ENCODE measurements around the gene CC2D2A. TPM values are rescaled to one million over a fixed set of nuclear protein-coding genes. Genes with fewer than 3 reads are reported as not detected.

CC2D2A gene
- total and polyA plus RNA-seq, 2 of the 13 experiments (the other 11 are each of a cell fraction or from before 2014, with no cell fraction given) = 4.2 to 7.2 TPM

GRCh38 chr4:15476396-15476795 lies 6.7 kb downstream of the CC2D2A start:
- intact Hi-C loops (cut with micrococcal nuclease; ENCODE audit: unreplicated experiment) = loop anchor here (10.0 kb wide), 1 partner anchor 788 kb away; no protein-coding TSS in a partner anchor
- H3K9me3 ChIP-seq (ENCODE audit: low read length) = no peaks in the 10 kb centered on the region
- ATAC-seq (no peak), DNase-seq (ENCODE audit: low spot score) (no peak), FAIRE-seq (no peak)
- no peak overlapping the region for H3K9ac ChIP-seq (ENCODE audit: insufficient read depth, low read depth, low read length)
- no peaks in the 10 kb centered on the region for H3K79me2 ChIP-seq (ENCODE audit: insufficient read depth, low read length)
- no peaks in the 10 kb centered on the region for H4K20me1 ChIP-seq (ENCODE audit: insufficient read depth, low read length)
- no peak overlapping the region for H3K27ac ChIP-seq (ENCODE audit: extremely low read length, insufficient read depth, low read length)
- POLR2A ChIA-PET = no interaction called here
- H3K27me3 ChIP-seq (ENCODE audit: control insufficient read depth in 1 of 2, insufficient read depth in 2 of 2, low read length in 2 of 2) = no peaks in the 10 kb centered on the region
- H3K36me3 ChIP-seq (replicated peaks in 1 of 2; ENCODE audit: control insufficient read depth in 1 of 2, insufficient read depth in 2 of 2, low read length in 2 of 2) = no peaks in the 10 kb centered on the region
- 9% methylated on average over 5 of the region's 5 CpGs for WGBS (ENCODE audit: low lambda C conversion rate)
- TF ChIP-seq CENPT (CRISPR knock-in tag; IDR thresholded peaks at IDR 0.05; ENCODE audit: low read depth) (no peak), ZFX (CRISPR knock-in tag; IDR thresholded peaks at IDR 0.05; ENCODE audit: low read depth) (no peak), ATF4 (CRISPR knock-in tag; IDR thresholded peaks at IDR 0.05) (no peak), U2AF2 (IDR thresholded peaks at IDR 0.05; ENCODE audit: low read depth, low read length) (no peak), MEIS1 (CRISPR knock-in tag; IDR thresholded peaks at IDR 0.05; ENCODE audit: borderline replicate concordance) (no peak)
- no peak overlapping the region for H3K4me2 ChIP-seq (ENCODE audit: low read depth, low read length)
- peaks cover 12% of the 10 kb centered on the region for H3K4me1 ChIP-seq (ENCODE audit: insufficient read depth, low read length)
- in situ Hi-C loops (cut with HindIII; ENCODE audit: extremely low pct_ligation_motif_present, low pct_unique_long_range_greater_than_20kb) = loop anchor here (5.0 to 25.0 kb wide), 3 partner anchors 176 to 786 kb away; partner anchors contain the start of gene FGFBP2
- H3K4me3 ChIP-seq (replicated peaks in 1 of 3; ENCODE audit: insufficient read depth in 1 of 3, low read depth in 2 of 3, low read length in 3 of 3) = no peak overlapping the region
- CTCF ChIA-PET (ENCODE audit: low intra/inter-chr PET ratio, low total read pairs) = no interaction called here
- BruUV-seq (replicated peaks) = no TSS peak
- no peak overlapping the region for H2AFZ ChIP-seq (ENCODE audit: low read length)

- H2AFZ ChIP-seq (ENCODE audit: low read length) = no peak overlapping the region
- TF ChIP-seq ZNF746 (CRISPR knock-in tag; IDR thresholded peaks at IDR 0.05) (0 out of 2 replicates have a peak, but pooled peaks have one; percentile 34), TBP (CRISPR knock-in tag; IDR thresholded peaks at IDR 0.05) (no peak), ZXDC (CRISPR knock-in tag; IDR thresholded peaks at IDR 0.05) (no peak)
- H3K4me2 ChIP-seq (ENCODE audit: low read depth, low read length) = peak overlapping the region; percentile 83; the same call in 1 of the 2 replicates
- intact Hi-C loops (cut with micrococcal nuclease; ENCODE audit: unreplicated experiment) (loop anchor here (1.0 to 10.0 kb wide), 8 partner anchors 172 to 786 kb away; partner anchors contain the start of gene FAM200B), in situ Hi-C loops (cut with HindIII; ENCODE audit: extremely low pct_ligation_motif_present, low pct_unique_long_range_greater_than_20kb) (loop anchor here (5.0 to 25.0 kb wide), 3 partner anchors 174 to 784 kb away; partner anchors contain the start of gene FGFBP2)
- no peaks in the 10 kb centered on the region for H3K9me3 ChIP-seq (ENCODE audit: low read length)
- H3K36me3 ChIP-seq (replicated peaks in 1 of 2; ENCODE audit: control insufficient read depth in 1 of 2, insufficient read depth in 2 of 2, low read length in 2 of 2) = no peaks in the 10 kb centered on the region; a peak in 1 of 5 replicates
- H3K27ac ChIP-seq (ENCODE audit: extremely low read length, insufficient read depth, low read length) = no peak overlapping the region
- CTCF ChIA-PET (ENCODE audit: low intra/inter-chr PET ratio, low total read pairs) = interaction anchor here (1.2 to 2.4 kb wide), 6 partner anchors 171 to 523 kb away, joined by 3 to 18 read pairs (median 7); no protein-coding TSS in a partner anchor
- H3K79me2 ChIP-seq (ENCODE audit: insufficient read depth, low read length) = no peaks in the 10 kb centered on the region
- FAIRE-seq = no peak
- no peak overlapping the region for H3K9ac ChIP-seq (ENCODE audit: insufficient read depth, low read depth, low read length)
- peaks cover 12% of the 10 kb centered on the region for H3K4me1 ChIP-seq (ENCODE audit: insufficient read depth, low read length)
- POLR2A ChIA-PET = interaction anchor here (1.1 to 2.0 kb wide), 4 partner anchors 9 to 522 kb away, joined by 4 to 13 read pairs (median 6); partner anchors contain the start of genes CC2D2A and FAM200B
- no peak for DNase-seq (ENCODE audit: low spot score)
- no peaks in the 10 kb centered on the region for H4K20me1 ChIP-seq (ENCODE audit: insufficient read depth, low read length)
- BruUV-seq (replicated peaks) = no TSS peak
- peak; percentile 32 for ATAC-seq
- H3K27me3 ChIP-seq (ENCODE audit: control insufficient read depth in 1 of 2, insufficient read depth in 2 of 2, low read length in 2 of 2) = no peaks in the 10 kb centered on the region
- WGBS (ENCODE audit: low lambda C conversion rate) = 23% methylated on average over 3 of the region's 5 CpGs
- no peak overlapping the region for H3K4me3 ChIP-seq (replicated peaks in 1 of 3; ENCODE audit: insufficient read depth in 1 of 3, low read depth in 2 of 3, low read length in 3 of 3)
Observed at GRCh38 chr4:15478724-15479088, 9.0 kb downstream of the CC2D2A start.
